IMR-90 (cell line): Measurements from ENCODE around the gene PLD4. TPM values are rescaled to one million over a fixed set of nuclear protein-coding genes. Genes with fewer than 3 reads are reported as not detected.

ENCODE experiments used
- ATAC-seq: fragments of 200-7000 bp; cut with Tn5 transposase; 2 replicates; pipeline ENCODE4 v1.9.1; 2020; ENCODE audit warnings: low read depth, mild to moderate bottlenecking, moderate library complexity
- BruUV-seq: library from RNA; stranded (reverse); fragments of 400-500 nt; replicated peaks from 2 replicates; lab custom pipeline; 2021; lab: Mats Ljungman, UMichigan
- CTCF ChIA-PET: fragments of 300-600 bp; formaldehyde crosslinking; extraction: SDS; loops from one replicate; lab custom pipeline; 2021; ENCODE audit warnings: antibody characterized with exemption; lab: Yijun Ruan, JAX
- POLR2A ChIA-PET: fragments of 300-600 bp; sonication (Branson Sonifier 250); formaldehyde crosslinking; loops from one replicate; lab custom pipeline; 2022; ENCODE audit warnings: antibody characterized with exemption; ENCODE audit not compliant: unreplicated experiment; lab: Charles Lee
- DNase-seq: peaks from one replicate; pipeline ENCODE4 v3.0.0; 2013
- H2AFZ ChIP-seq: replicated peaks from 2 replicates; pipeline ENCODE3; 2013; ENCODE audit warnings: low read length, mild to moderate bottlenecking; ENCODE audit not compliant: poor library complexity
- H2AK5ac ChIP-seq: 2 replicates; pipeline ENCODE4 v1.6.1; 2013; ENCODE audit warnings: low read depth, low read length, inconsistent platforms
- H2AK9ac ChIP-seq: replicated peaks from 2 replicates; pipeline ENCODE3; 2013; ENCODE audit warnings: mild to moderate bottlenecking, low read depth, low read length, moderate library complexity; ENCODE audit not compliant: poor library complexity
- H2BK120ac ChIP-seq: 2 replicates; pipeline ENCODE4 v1.6.1; 2013; ENCODE audit warnings: low read depth, low read length, inconsistent platforms
- H2BK15ac ChIP-seq: 3 replicates; pipeline ENCODE4 v1.6.1; 2013; ENCODE audit warnings: low read depth, low read length, inconsistent platforms
- H2BK20ac ChIP-seq: 2 replicates; pipeline ENCODE4 v1.6.1; 2013; ENCODE audit warnings: low read depth, mild to moderate bottlenecking, inconsistent platforms, low read length, moderate library complexity
- H2BK5ac ChIP-seq: 2 replicates; pipeline ENCODE4 v1.6.1; 2013; ENCODE audit warnings: mild to moderate bottlenecking, low read depth, low read length, inconsistent platforms; ENCODE audit not compliant: poor library complexity, severe bottlenecking
- H3K14ac ChIP-seq: replicated peaks from 2 replicates; pipeline ENCODE4 v1.6.1; 2013; ENCODE audit warnings: low read depth, low read length, inconsistent platforms
- H3K18ac ChIP-seq: 2 replicates; pipeline ENCODE4 v1.6.1; 2013; ENCODE audit warnings: low read depth, low read length, control low read depth
- H3K23ac ChIP-seq: 2 replicates; pipeline ENCODE4 v1.6.1; 2013; ENCODE audit warnings: low read depth, low read length, inconsistent platforms
- H3K27ac ChIP-seq: 2 replicates; pipeline ENCODE4 v1.5.1; 2013; ENCODE audit warnings: mild to moderate bottlenecking, control low read depth, low read length; ENCODE audit not compliant: insufficient read depth
- H3K27me3 ChIP-seq: 2 replicates; pipeline ENCODE4 v1.6.1; 2013; ENCODE audit warnings: low read length; ENCODE audit not compliant: control insufficient read depth, insufficient read depth
- H3K36me3 ChIP-seq: 2 replicates; pipeline ENCODE4 v1.6.1; 2013; ENCODE audit warnings: low read length, mixed read lengths; ENCODE audit not compliant: control insufficient read depth, insufficient read depth
- H3K4ac ChIP-seq: 2 replicates; pipeline ENCODE4 v1.6.1; 2013; ENCODE audit warnings: low read depth, low read length, inconsistent platforms
- H3K4me1 ChIP-seq: 2 replicates; pipeline ENCODE4 v1.6.1; 2013; ENCODE audit warnings: low read length, mixed read lengths; ENCODE audit not compliant: control insufficient read depth, insufficient read depth
- H3K4me2 ChIP-seq: 2 replicates; pipeline ENCODE4 v1.6.1; 2013; ENCODE audit warnings: low read depth, mild to moderate bottlenecking, control low read depth, low read length, moderate library complexity
- H3K4me3 ChIP-seq: 2 replicates; pipeline ENCODE4 v1.5.1; 2013; ENCODE audit warnings: low read depth, mild to moderate bottlenecking, control low read depth, low read length, moderate library complexity; ENCODE audit not compliant: insufficient read depth
- H3K56ac ChIP-seq: 2 replicates; pipeline ENCODE4 v1.6.1; 2013; ENCODE audit warnings: low read length, inconsistent platforms; ENCODE audit not compliant: insufficient read depth; ENCODE audit errors: extremely low read depth
- H3K79me1 ChIP-seq, 2 experiments: 2 replicates each; pipeline ENCODE4 v1.6.1; 2013; ENCODE audit warnings: low read length in 2 of 2, inconsistent platforms in 1 of 2, low read depth in 1 of 2
- H3K9ac ChIP-seq: 2 replicates; pipeline ENCODE4 v1.6.1; 2013; ENCODE audit warnings: low read depth, low read length, control low read depth
- H3K9me1 ChIP-seq: 2 replicates; pipeline ENCODE4 v1.6.1; 2013; ENCODE audit warnings: low read length, inconsistent platforms; ENCODE audit not compliant: insufficient read depth
- H3K9me3 ChIP-seq: 2 replicates; pipeline ENCODE4 v1.6.1; 2013; ENCODE audit warnings: low read length; ENCODE audit not compliant: control insufficient read depth, insufficient read depth
- H4K20me1 ChIP-seq: 2 replicates; pipeline ENCODE4 v1.6.1; 2013; ENCODE audit warnings: low read length, inconsistent platforms; ENCODE audit not compliant: insufficient read depth
- H4K5ac ChIP-seq: 2 replicates; pipeline ENCODE4 v1.6.1; 2013; ENCODE audit warnings: mild to moderate bottlenecking, low read depth, low read length, control low read depth
- H4K8ac ChIP-seq, 2 experiments: 2 replicates each; pipeline ENCODE4 v1.6.1; 2013; ENCODE audit warnings: low read depth in 2 of 2, low read length in 2 of 2, control low read depth in 1 of 2, inconsistent platforms in 1 of 2
- H4K91ac ChIP-seq: 2 replicates; pipeline ENCODE4 v1.6.1; 2013; ENCODE audit warnings: low read depth, low read length, inconsistent platforms; ENCODE audit not compliant: insufficient read depth
- BHLHE40 ChIP-seq: fragments of 150-350 bp; IDR thresholded peaks from 2 replicates; pipeline ENCODE4 v1.6.1; 2016; ENCODE audit warnings: mild to moderate bottlenecking, low read depth, low read length
- CEBPB ChIP-seq: IDR thresholded peaks from 2 replicates; pipeline ENCODE4 v1.6.1; 2012; ENCODE audit warnings: low read depth, low read length, improper control_type of control experiment
- CHD1 ChIP-seq: IDR thresholded peaks from 2 replicates; pipeline ENCODE4 v1.6.1; 2012; ENCODE audit warnings: low read depth, low read length, improper control_type of control experiment
- MAZ ChIP-seq: IDR thresholded peaks from 2 replicates; pipeline ENCODE4 v1.6.1; 2012; ENCODE audit warnings: low read depth, mild to moderate bottlenecking, low read length, improper control_type of control experiment, moderate library complexity, borderline replicate concordance
- MXI1 ChIP-seq: IDR thresholded peaks from 2 replicates; pipeline ENCODE4 v1.6.1; 2012; ENCODE audit warnings: low read depth, mild to moderate bottlenecking, low read length, moderate library complexity, borderline replicate concordance
- NFE2L2 ChIP-seq: fragments of 150-350 bp; IDR thresholded peaks from 2 replicates; pipeline ENCODE4 v1.6.1; 2016; ENCODE audit warnings: low read depth, mild to moderate bottlenecking, low read length
- POLR2A ChIP-seq: IDR thresholded peaks from 2 replicates; pipeline ENCODE4 v1.6.1; 2012; ENCODE audit warnings: mild to moderate bottlenecking, low read depth, low read length
- RAD21 ChIP-seq: IDR thresholded peaks from 2 replicates; pipeline ENCODE4 v1.6.1; 2012; ENCODE audit warnings: low read length, improper control_type of control experiment
- RCOR1 ChIP-seq: IDR thresholded peaks from 2 replicates; pipeline ENCODE4 v1.6.1; 2012; ENCODE audit warnings: mild to moderate bottlenecking, low read length, improper control_type of control experiment; ENCODE audit not compliant: insufficient replicate concordance
- RFX5 ChIP-seq: IDR thresholded peaks from 2 replicates; pipeline ENCODE4 v1.8.0; 2012; ENCODE audit warnings: low read depth, mild to moderate bottlenecking, low read length, moderate library complexity
- SMC3 ChIP-seq: fragments of 150-350 bp; IDR thresholded peaks from 2 replicates; pipeline ENCODE4 v1.6.1; 2016; ENCODE audit warnings: low read depth, mild to moderate bottlenecking, antibody characterized with exemption, low read length, moderate library complexity
- WGBS, 2 experiments: methylation state at CpG; one replicate each; pipeline versions ENCODE4 v1.1.5 to v1.1.7; 2013; ENCODE audit warnings: missing lambda C conversion rate in 2 of 2; ENCODE audit not compliant: insufficient read length in 1 of 2; ENCODE audit errors: extremely low coverage in 2 of 2; 5-methylcytosine and 5-hydroxymethylcytosine counted together
- dilution Hi-C: fragments of 300-500 bp; cut with HindIII; formaldehyde crosslinking; loops from one replicate; pipeline ENCODE4 v1.14.3; 2018; ENCODE audit warnings: low sequenced_read_pairs; ENCODE audit not compliant: unreplicated experiment
- in situ Hi-C: fragments of 300-500 bp; cut with MboI; formaldehyde crosslinking; loops from 3 replicates; pipeline ENCODE4 v1.14.3; 2019; ENCODE audit warnings: low sequenced_read_pairs, inconsistent platforms, mixed read lengths
- intact Hi-C: fragments of 100-400 bp; cut with micrococcal nuclease; formaldehyde crosslinking; loops from 2 replicates; pipeline ENCODE4 v1.10.0; 2022
- polyA plus RNA-seq, 3 experiments: library from polyadenylated mRNA; depleted of rRNA; stranded (reverse); fragments of >200 nt; gene quantifications; 2 replicates each; pipeline ENCODE4 v1.2.3, GENCODE V29; 2012; ENCODE audit warnings: low replicate concordance in 1 of 3
- total RNA-seq: library from RNA; depleted of rRNA; stranded (reverse); fragments of >200 nt; gene quantifications from 2 replicates; pipeline ENCODE4 v1.2.3, GENCODE V29; 2012
- TF ChIP-seq, protein P1 (sequence below): fragments of 150-350 bp; IDR thresholded peaks from 2 replicates; pipeline ENCODE4 v1.6.1; 2017; ENCODE audit warnings: mild to moderate bottlenecking, antibody characterized with exemption, low read length, low read depth
- TF ChIP-seq, protein P2 (sequence below): fragments of 150-350 bp; IDR thresholded peaks from 2 replicates; pipeline ENCODE4 v1.6.1; 2016; ENCODE audit warnings: low read depth, mild to moderate bottlenecking, low read length, moderate library complexity, borderline replicate concordance

The PLD4 gene
- total and polyA plus RNA-seq, 2 of the 4 experiments (the other 2 are of a cell fraction): 0.05 TPM; not detected in 1

DNA sequence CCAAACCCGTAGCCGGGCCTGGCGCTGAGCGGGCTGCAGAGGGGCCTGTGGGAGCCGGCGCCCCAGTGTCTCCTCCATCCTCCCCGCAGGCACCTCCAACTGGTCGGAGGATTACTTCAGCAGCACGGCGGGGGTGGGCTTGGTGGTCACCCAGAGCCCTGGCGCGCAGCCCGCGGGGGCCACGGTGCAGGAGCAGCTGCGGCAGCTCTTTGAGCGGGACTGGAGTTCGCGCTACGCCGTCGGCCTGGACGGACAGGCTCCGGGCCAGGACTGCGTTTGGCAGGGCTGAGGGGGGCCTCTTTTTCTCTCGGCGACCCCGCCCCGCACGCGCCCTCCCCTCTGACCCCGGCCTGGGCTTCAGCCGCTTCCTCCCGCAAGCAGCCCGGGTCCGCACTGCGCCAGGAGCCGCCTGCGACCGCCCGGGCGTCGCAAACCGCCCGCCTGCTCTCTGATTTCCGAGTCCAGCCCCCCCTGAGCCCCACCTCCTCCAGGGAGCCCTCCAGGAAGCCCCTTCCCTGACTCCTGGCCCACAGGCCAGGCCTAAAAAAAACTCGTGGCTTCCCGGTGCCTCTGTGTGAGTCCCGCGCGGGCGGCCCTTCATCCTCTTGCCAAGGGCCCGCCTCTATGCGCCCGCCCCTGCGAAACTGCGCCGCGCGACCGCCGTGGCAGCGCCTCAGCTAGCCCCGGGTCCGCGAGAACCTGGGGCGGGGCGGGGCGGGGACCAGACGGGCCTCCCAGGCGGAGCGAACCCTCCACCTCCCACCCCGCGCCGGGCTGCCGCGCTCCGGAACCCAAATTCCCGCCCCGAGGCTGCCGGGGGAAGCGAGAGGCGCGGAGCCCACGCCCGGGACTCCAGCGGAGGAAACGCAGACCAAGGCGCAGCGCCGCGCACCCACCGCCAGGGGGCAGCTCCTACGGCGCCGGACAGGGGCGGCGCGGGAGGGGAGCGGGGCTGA is 8.3 kb downstream of the PLD4 start:
- ChIA-PET POLR2A (no interaction called here), CTCF (interaction anchor here (1.4 kb wide), 1 partner anchor 112 kb away, joined by 4 read pairs; no protein-coding TSS in a partner anchor)
- Histone ChIP-seq H3K36me3 (no peaks in the 10 kb centered on the region), H2AFZ (peak overlapping the region; percentile 91), H4K91ac (no peak overlapping the region), H2BK20ac (no peak overlapping the region), H3K9ac (peak overlapping the region; percentile 54), H3K4ac (no peak overlapping the region; the same call in 1 of the 2 replicates), H3K79me1 (no peaks in the 10 kb centered on the region), H3K18ac (no peak overlapping the region; the same call in 1 of the 2 replicates), H2BK15ac (no peak overlapping the region), H3K9me1 (no peaks in the 10 kb centered on the region), H3K23ac (no peak overlapping the region), H3K9me3 (no peaks in the 10 kb centered on the region), H3K4me3 (peak overlapping the region; percentile 55), H2AK5ac (peak overlapping the region; percentile 28; the same call in 1 of the 2 replicates), H2BK5ac (no peak overlapping the region), H3K56ac (no peak overlapping the region), H4K8ac (peak overlapping the region; percentile 50 to 86; a peak in 3 of 4 replicates), H3K27ac (peak overlapping the region; percentile 16; the same call in 1 of the 2 replicates), H2AK9ac (no peak overlapping the region), H4K5ac (no peak overlapping the region), H3K14ac (no peak overlapping the region), H2BK120ac (no peak overlapping the region), H3K27me3 (peaks cover 57% of the 10 kb centered on the region), H3K4me2 (peak overlapping the region; percentile 65), H3K4me1 (peaks cover 2% of the 10 kb centered on the region; the same call in 1 of the 2 replicates), H4K20me1 (no peaks in the 10 kb centered on the region)
- ATAC-seq (peak; percentile 97), DNase-seq (peak; percentile 70)
- intact Hi-C loops (loop anchor here (1.0 to 5.0 kb wide), 3 partner anchors 36 to 112 kb away; no protein-coding TSS in a partner anchor), in situ Hi-C loops (no loop called here), dilution Hi-C loops (loop anchor here (10.0 kb wide), 1 partner anchor 122 kb away; no protein-coding TSS in a partner anchor)
- WGBS, 2 experiments: 10% methylated on average over 36 of the region's 100 CpGs; no CpG with 5 or more reads in 1 of the 2 experiments
- no TSS peak for BruUV-seq
- TF ChIP-seq SMC3: peak; percentile 66
- TF ChIP-seq MXI1: 0 out of 2 replicates have a peak, but pooled peaks have one; percentile 28
- TF ChIP-seq RCOR1: no peak
- TF ChIP-seq MAZ: peak; percentile 93
- TF ChIP-seq RFX5: no peak
- no peak for TF ChIP-seq NFE2L2
- TF ChIP-seq POLR2A: no peak
- TF ChIP-seq CHD1: no peak
- TF ChIP-seq, protein P1, sequence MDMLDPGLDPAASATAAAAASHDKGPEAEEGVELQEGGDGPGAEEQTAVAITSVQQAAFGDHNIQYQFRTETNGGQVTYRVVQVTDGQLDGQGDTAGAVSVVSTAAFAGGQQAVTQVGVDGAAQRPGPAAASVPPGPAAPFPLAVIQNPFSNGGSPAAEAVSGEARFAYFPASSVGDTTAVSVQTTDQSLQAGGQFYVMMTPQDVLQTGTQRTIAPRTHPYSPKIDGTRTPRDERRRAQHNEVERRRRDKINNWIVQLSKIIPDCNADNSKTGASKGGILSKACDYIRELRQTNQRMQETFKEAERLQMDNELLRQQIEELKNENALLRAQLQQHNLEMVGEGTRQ: no peak
- no peak for TF ChIP-seq CEBPB
- no peak for TF ChIP-seq BHLHE40
- TF ChIP-seq RAD21: peak; percentile 55
- TF ChIP-seq, protein P2, sequence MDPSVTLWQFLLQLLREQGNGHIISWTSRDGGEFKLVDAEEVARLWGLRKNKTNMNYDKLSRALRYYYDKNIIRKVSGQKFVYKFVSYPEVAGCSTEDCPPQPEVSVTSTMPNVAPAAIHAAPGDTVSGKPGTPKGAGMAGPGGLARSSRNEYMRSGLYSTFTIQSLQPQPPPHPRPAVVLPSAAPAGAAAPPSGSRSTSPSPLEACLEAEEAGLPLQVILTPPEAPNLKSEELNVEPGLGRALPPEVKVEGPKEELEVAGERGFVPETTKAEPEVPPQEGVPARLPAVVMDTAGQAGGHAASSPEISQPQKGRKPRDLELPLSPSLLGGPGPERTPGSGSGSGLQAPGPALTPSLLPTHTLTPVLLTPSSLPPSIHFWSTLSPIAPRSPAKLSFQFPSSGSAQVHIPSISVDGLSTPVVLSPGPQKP: no peak
